BJ (cell line): ENCODE measurements around the gene DYNC1I2. TPM values are rescaled to one million over a fixed set of nuclear protein-coding genes. Genes with fewer than 3 reads are reported as not detected.
"Not testable (repeated sequence)": the region's sequence is repeated elsewhere in the genome, so short reads cannot be mapped to it uniquely, and the experiment has no call there.

ENCODE experiments used
- CTCF ChIA-PET: fragments of 350-600 bp; formaldehyde crosslinking; extraction: SDS; loops from one replicate; lab custom pipeline; 2021; ENCODE audit warnings: antibody characterized with exemption, inconsistent platforms; lab: Yijun Ruan, JAX
- POLR2A ChIA-PET: fragments of 300-600 bp; sonication (Branson Sonifier 250); formaldehyde crosslinking; extraction: SDS; loops from one replicate; lab custom pipeline; 2021; ENCODE audit warnings: antibody characterized with exemption; lab: Charles Lee
- DNase-seq: peaks from one replicate; pipeline ENCODE4 v3.0.0-alpha.2; 2011; ENCODE audit warnings: low read depth
- H3K27me3 ChIP-seq: 2 replicates; pipeline ENCODE4 v1.6.0; 2011; ENCODE audit warnings: low read length; ENCODE audit not compliant: control insufficient read depth, insufficient read depth
- H3K36me3 ChIP-seq: 2 replicates; pipeline ENCODE4 v1.5.1; 2011; ENCODE audit warnings: low read length; ENCODE audit not compliant: control insufficient read depth, insufficient read depth
- H3K4me3 ChIP-seq: 2 replicates; pipeline ENCODE4 v1.5.1; 2011; ENCODE audit warnings: low read depth, mild to moderate bottlenecking, control low read depth, low read length
- polyA plus RNA-seq: library from polyadenylated mRNA; depleted of rRNA; stranded (reverse); fragments of >200 nt; gene quantifications from 2 replicates; pipeline ENCODE4 v1.2.3, GENCODE V29; 2011
- TF ChIP-seq, protein P1 (sequence below): IDR thresholded peaks from 2 replicates; pipeline ENCODE4 v1.5.1; 2011; ENCODE audit warnings: low read depth, mild to moderate bottlenecking, control low read depth, inconsistent platforms, low read length, moderate library complexity; ENCODE audit not compliant: insufficient read depth

Gene DYNC1I2
- polyA plus RNA-seq, 1 experiment, result 96.9 TPM

DNA sequence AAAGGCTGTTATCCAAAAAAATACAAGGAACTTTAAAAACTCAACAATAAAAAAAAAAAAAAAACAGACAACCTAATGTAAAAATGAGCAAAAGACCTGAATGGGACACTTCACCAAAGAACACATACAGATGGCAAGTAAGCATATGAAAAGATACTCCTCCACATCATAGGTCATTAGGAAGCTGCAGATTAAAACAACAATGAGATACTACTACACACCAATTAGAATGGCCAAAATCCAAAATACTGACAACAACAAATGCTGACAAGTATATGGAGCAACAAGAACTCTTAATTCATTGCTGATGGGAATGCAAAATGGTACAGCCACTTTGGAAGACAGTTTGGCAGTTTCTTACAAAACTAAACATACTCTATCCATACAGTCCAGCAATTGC, 84.2 kb downstream of the DYNC1I2 start:
- Histone ChIP-seq H3K27me3 (no peaks in the 10 kb centered on the region), H3K4me3 (no peak overlapping the region), H3K36me3 (no peaks in the 10 kb centered on the region)
- ChIA-PET POLR2A (no interaction called here), CTCF (interaction anchor here (0.7 kb wide), 1 partner anchor 30 kb away, joined by 3 read pairs; no protein-coding TSS in a partner anchor)
- TF ChIP-seq, protein P1, sequence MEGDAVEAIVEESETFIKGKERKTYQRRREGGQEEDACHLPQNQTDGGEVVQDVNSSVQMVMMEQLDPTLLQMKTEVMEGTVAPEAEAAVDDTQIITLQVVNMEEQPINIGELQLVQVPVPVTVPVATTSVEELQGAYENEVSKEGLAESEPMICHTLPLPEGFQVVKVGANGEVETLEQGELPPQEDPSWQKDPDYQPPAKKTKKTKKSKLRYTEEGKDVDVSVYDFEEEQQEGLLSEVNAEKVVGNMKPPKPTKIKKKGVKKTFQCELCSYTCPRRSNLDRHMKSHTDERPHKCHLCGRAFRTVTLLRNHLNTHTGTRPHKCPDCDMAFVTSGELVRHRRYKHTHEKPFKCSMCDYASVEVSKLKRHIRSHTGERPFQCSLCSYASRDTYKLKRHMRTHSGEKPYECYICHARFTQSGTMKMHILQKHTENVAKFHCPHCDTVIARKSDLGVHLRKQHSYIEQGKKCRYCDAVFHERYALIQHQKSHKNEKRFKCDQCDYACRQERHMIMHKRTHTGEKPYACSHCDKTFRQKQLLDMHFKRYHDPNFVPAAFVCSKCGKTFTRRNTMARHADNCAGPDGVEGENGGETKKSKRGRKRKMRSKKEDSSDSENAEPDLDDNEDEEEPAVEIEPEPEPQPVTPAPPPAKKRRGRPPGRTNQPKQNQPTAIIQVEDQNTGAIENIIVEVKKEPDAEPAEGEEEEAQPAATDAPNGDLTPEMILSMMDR, result no peak
- no peak for DNase-seq

DNA sequence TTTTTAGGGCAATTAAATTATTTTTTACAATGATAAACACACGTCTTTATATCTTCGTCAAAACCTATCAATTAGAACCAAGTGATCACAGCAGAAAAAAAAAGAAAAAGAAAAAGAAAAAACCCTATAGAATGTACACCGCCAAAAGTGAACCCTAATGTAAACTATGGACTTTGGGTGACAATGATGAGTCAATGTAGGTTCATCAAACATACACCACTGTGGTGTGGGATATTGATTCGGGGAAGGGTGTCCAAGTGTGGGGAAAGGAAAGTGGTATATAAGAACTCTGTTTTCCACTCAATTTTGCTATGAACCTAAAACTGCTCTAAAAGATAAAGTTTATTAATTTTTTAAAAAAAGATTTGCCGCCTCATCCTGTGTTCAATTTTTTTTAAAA, 85.1 kb downstream of the DYNC1I2 start:
- Histone ChIP-seq H3K4me3 (no peak overlapping the region), H3K36me3 (no peaks in the 10 kb centered on the region), H3K27me3 (no peaks in the 10 kb centered on the region)
- no peak for DNase-seq
- CTCF ChIA-PET, result interaction anchor here (0.7 kb wide), 2 partner anchors 23 to 31 kb away, joined by 3 read pairs; no protein-coding TSS in a partner anchor
- TF ChIP-seq, protein P1, result no peak
- POLR2A ChIA-PET, result no interaction called here

DNA sequence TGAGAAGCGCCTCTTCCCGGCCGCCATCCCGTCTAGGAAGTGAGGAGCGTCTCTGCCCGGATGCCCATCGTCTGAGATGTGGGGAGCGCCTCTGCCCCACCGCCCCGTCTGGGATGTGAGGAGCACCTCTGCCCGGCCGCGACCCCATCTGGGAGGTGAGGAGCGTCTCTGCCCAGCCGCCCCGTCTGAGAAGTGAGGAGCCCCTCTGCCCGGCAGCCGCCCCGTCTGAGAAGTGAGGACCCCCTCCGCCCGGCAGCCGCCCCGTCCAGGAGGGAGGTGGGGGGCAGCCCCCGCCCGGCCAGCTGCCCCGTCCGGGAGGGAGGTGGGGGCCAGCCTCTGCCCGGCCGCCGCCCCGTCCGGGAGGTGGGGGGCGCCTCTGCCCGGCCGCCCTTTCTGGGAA, 87.3 kb downstream of the DYNC1I2 start:
- POLR2A ChIA-PET, DNase-seq, H3K4me3 ChIP-seq, H3K36me3 ChIP-seq, H3K27me3 ChIP-seq: not testable (repeated sequence)
- CTCF ChIA-PET, result interaction anchor here (0.6 kb wide), 1 partner anchor 31 kb away, joined by 3 read pairs; no protein-coding TSS in a partner anchor

DNA sequence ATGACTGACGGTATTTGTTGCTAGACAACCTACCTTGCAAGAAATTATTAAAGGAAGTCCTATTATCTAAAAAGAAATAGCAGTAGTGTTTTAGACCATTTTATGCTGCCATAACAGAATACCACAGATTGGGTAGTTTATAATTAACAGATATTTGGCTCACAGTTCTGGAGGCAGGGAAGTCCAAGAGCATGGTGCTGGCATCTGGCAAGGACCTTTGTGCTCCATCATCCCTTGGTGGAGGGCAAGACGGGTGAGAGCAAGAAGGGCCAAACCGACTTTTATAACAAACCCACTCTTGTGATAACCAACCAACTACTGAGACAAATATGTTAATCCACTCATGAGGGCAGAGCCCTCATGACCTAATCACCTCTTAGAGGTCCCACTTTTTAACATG, 91.2 kb downstream of the DYNC1I2 start:
- no peak for DNase-seq
- Histone ChIP-seq H3K36me3 (no peaks in the 10 kb centered on the region), H3K27me3 (no peaks in the 10 kb centered on the region), H3K4me3 (no peak overlapping the region)
- ChIA-PET POLR2A (no interaction called here), CTCF (interaction anchor here (0.6 to 1.1 kb wide), 2 partner anchors 45 to 335 kb away, joined by 3 to 4 read pairs; no protein-coding TSS in a partner anchor)
- TF ChIP-seq, protein P1, result no peak

DNA sequence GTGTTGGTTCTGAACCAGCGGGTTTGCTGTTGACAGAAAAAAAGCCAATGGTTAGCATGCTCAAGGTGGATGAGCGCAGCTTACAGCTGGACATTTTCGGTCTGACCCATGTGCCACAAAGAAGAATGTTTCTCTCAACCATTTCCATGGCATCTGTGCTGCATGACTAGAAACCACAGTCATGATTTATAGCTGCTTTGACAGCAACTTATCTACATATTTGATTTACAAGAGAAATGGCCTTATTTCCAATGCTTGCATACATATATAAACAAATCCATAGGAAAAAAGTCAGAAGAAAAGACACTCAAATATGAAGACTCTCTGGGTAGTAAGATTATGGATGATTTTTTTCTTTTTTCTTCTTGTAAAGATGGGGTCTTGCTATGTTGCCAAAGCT, 98.2 kb downstream of the DYNC1I2 start:
- H3K27me3 ChIP-seq, result no peaks in the 10 kb centered on the region
- H3K4me3 ChIP-seq, result no peak overlapping the region
- ChIA-PET POLR2A (no interaction called here), CTCF (no interaction called here)
- DNase-seq, result no peak
- TF ChIP-seq, protein P1, result no peak
- H3K36me3 ChIP-seq, result peaks cover 4% of the 10 kb centered on the region
